Ovary (tissue), 9 donors: ENCODE measurements around the gene TGM1. TPM values are rescaled to one million over a fixed set of nuclear protein-coding genes. Genes with fewer than 3 reads are reported as not detected.
A peak's percentile ranks its signal among the peaks of the same experiment; 100 is the strongest.
"Not testable (repeated sequence)": the region's sequence is repeated elsewhere in the genome, so short reads cannot be mapped to it uniquely, and the experiment has no call there.

ENCODE experiments used
- DNase-seq, 5 donors: peaks; one replicate each; pipeline ENCODE4 v3.0.0-alpha.2; 2019 to 2020
- H3K27ac ChIP-seq, 2 donors: fragments of 200-600 bp; one replicate each; pipeline versions ENCODE4 v1.5.1 to v1.8.0; 2019 to 2022
- H3K27me3 ChIP-seq: fragments of 200-600 bp; one replicate; pipeline ENCODE4 v1.8.0; 2022
- H3K36me3 ChIP-seq: fragments of 200-600 bp; sonication (generic); one replicate; pipeline ENCODE4 v1.5.1; 2019
- H3K4me1 ChIP-seq: one replicate; pipeline ENCODE4 v1.8.1; 2013; ENCODE audit warnings: mild to moderate bottlenecking, moderate library complexity; ENCODE audit not compliant: insufficient read depth
- H3K4me3 ChIP-seq: fragments of 200-600 bp; sonication (generic); one replicate; pipeline ENCODE4 v1.5.1; 2017
- H3K9me3 ChIP-seq, 2 donors: fragments of 200-600 bp in 1 of 2; sonication (generic) in 1 of 2; one replicate each; pipeline versions ENCODE4 v1.5.1 to v1.8.1; 2013 to 2019; ENCODE audit warnings: mild to moderate bottlenecking in 1 of 2, moderate library complexity in 1 of 2
- CTCF ChIP-seq, 3 donors: fragments of 450-650 bp in 2 of 3; fragments of 200-600 bp in 1 of 3; IDR thresholded peaks; one replicate each; pipeline versions ENCODE4 v1.5.1 to v1.8.0; 2016 to 2022; ENCODE audit warnings: antibody characterized with exemption in 3 of 3, mild to moderate bottlenecking in 1 of 3
- EP300 ChIP-seq: sonication (generic); formaldehyde crosslinking; IDR thresholded peaks from one replicate; pipeline ENCODE4 v1.6.1; 2017; ENCODE audit warnings: antibody characterized with exemption
- POLR2A ChIP-seq: fragments of 450-650 bp; IDR thresholded peaks from one replicate; pipeline ENCODE4 v1.6.1; 2017; ENCODE audit warnings: antibody characterized with exemption, mild to moderate bottlenecking, moderate library complexity
- WGBS, 3 donors: extraction: QIAGEN DNeasy Blood & Tissue Kit in 1 of 3; methylation state at CpG; one replicate each; pipeline versions ENCODE4 v1.1.5 to v1.1.7; 2013 to 2017; 5-methylcytosine and 5-hydroxymethylcytosine counted together
- intact Hi-C, 4 donors: fragments of 100-400 bp; cut with DNase I; formaldehyde crosslinking; loops; one replicate each; pipeline versions ENCODE4 v1.11.0 to v1.15.1; 2022 to 2023
- polyA plus RNA-seq, 2 donors: library from polyadenylated mRNA; stranded (reverse); fragments of 200-250 nt in 1 of 2; fragments of 350-450 nt in 1 of 2; fragmentation: Illumina TruSeq in 1 of 2; extraction: RNeasy Lipid Tissue Mini Kit (QIAGEN cat#74804) in 1 of 2; gene quantifications; one replicate each; pipeline ENCODE4 v1.2.3, GENCODE V29; 2013 to 2014
- total RNA-seq, 7 donors: library from RNA; depleted of rRNA in 2 of 7; stranded (reverse); fragments of >200 nt in 2 of 7; fragmentation: NEBNext Ultra II Directional in 3 of 7; extraction: Animal tissue kit (Norgen Biotek cat#: 25700) in 3 of 7; gene quantifications; one replicate each; pipeline versions ENCODE4 v1.1.0 to v1.2.4, GENCODE V29; 2016 to 2023
- donor health status: DM: no; HTN: no; CAD: no; lungs with moderate emphysema.
- donor health status: DM: no; HTN: no; CAD: no.
- donor health status: Bipolar disorder and iron deficiency.
- donor health status: DM: yes; HTN: yes; CAD: no.
- donor health status: DM: no; HTN: no; CAD: no.
- donor health status: DM: yes; HTN: yes; CAD: no.

Gene TGM1
- total and polyA plus RNA-seq, 9 donors: 1.1 to 152 (median 4.2) TPM

GRCh38 chr14:24231263-24232120, 31.5 kb downstream of the TGM1 start:
- WGBS, 3 donors: 6 to 9% (median 7%) methylated on average over 20 to 23 of the region's 23 CpGs
- Histone ChIP-seq H3K27ac (peak overlapping the region; percentile 74 to 79), H3K4me3 (peak overlapping the region; percentile 84), H3K27me3 (no peaks in the 10 kb centered on the region), H3K9me3 (no peaks in the 10 kb centered on the region), H3K36me3 (no peaks in the 10 kb centered on the region), H3K4me1 (peaks cover 8% of the 10 kb centered on the region)
- DNase-seq: no peak
- intact Hi-C loops: loop anchor here in 1 of 4 donors (5.0 kb wide), 1 partner anchor 211 kb away; the partner anchor contains the start of gene SDR39U1
- TF ChIP-seq EP300 (no peak), POLR2A (no peak), CTCF (IDR thresholded peaks at IDR 0.05) (no peak)

- TF ChIP-seq CTCF (IDR thresholded peaks at IDR 0.05) (no peak), EP300 (no peak), POLR2A (no peak)
- no peaks in the 10 kb centered on the region for H3K27me3 ChIP-seq
- no peak for DNase-seq
- no peaks in the 10 kb centered on the region for H3K9me3 ChIP-seq
- WGBS, 3 donors: 0 to 94% (median 34%) methylated on average over 1 of the region's 1 CpG
- no peak overlapping the region for H3K27ac ChIP-seq
- intact Hi-C loops: no loop called here
- peaks cover 8% of the 10 kb centered on the region for H3K4me1 ChIP-seq
- H3K36me3 ChIP-seq: no peaks in the 10 kb centered on the region
- no peak overlapping the region for H3K4me3 ChIP-seq
These were observed 34.1 kb downstream of the TGM1 start for GRCh38 chr14:24228902-24229301.

GRCh38 chr14:24226473-24226872, 36.5 kb downstream of the TGM1 start:
- TF ChIP-seq EP300 (no peak), POLR2A (no peak), CTCF (IDR thresholded peaks at IDR 0.05) (no peak)
- intact Hi-C loops: no loop called here
- 77 to 79% (median 77%) methylated on average over 1 of the region's 1 CpG for WGBS, 3 donors

GRCh38 chr14:24224618-24225071, 38.3 kb downstream of the TGM1 start:
- intact Hi-C loops: no loop called here
- H3K9me3 ChIP-seq: no peaks in the 10 kb centered on the region
- peak in 1 of 5 donors; percentile 19 for DNase-seq
- TF ChIP-seq EP300: no peak
- TF ChIP-seq POLR2A: no peak
- no peak for TF ChIP-seq CTCF (IDR thresholded peaks at IDR 0.05)
- H3K27me3 ChIP-seq: no peaks in the 10 kb centered on the region
- no peak overlapping the region for H3K4me3 ChIP-seq
- H3K27ac ChIP-seq: no peak overlapping the region
- no peaks in the 10 kb centered on the region for H3K4me1 ChIP-seq
- H3K36me3 ChIP-seq: no peaks in the 10 kb centered on the region
- WGBS, 3 donors: 83 to 89% (median 87%) methylated on average over 7 of the region's 7 CpGs

More at GRCh38 chr14:24226473-24226872, 36.5 kb downstream of the TGM1 start:
- Histone ChIP-seq H3K4me3 (no peak overlapping the region), H3K9me3 (no peaks in the 10 kb centered on the region), H3K36me3 (no peaks in the 10 kb centered on the region), H3K27me3 (no peaks in the 10 kb centered on the region), H3K4me1 (peaks cover 4% of the 10 kb centered on the region), H3K27ac (no peak overlapping the region)
- DNase-seq: no peak

- intact Hi-C loops, H3K4me1 ChIP-seq, H3K9me3 ChIP-seq, H3K36me3 ChIP-seq, H3K4me3 ChIP-seq, H3K27ac ChIP-seq, H3K27me3 ChIP-seq: not testable (repeated sequence)
- whole genome bisulfite sequencing, 3 donors: 97 to 99% (median 99%) methylated on average over 4 of the region's 4 CpGs
- DNase-seq: peak in 1 of 5 donors; percentile 7
These were observed 40.0 kb downstream of the TGM1 start for GRCh38 chr14:24222987-24223386.
